OCI-LY7 (cell line): ENCODE data around the gene MGRN1. TPM values are rescaled to one million over a fixed set of nuclear protein-coding genes. Genes with fewer than 3 reads are reported as not detected.

Experiments used
- BruUV-seq: library from RNA; stranded (reverse); fragments of 400-500 nt; replicated peaks from 2 replicates; lab custom pipeline; 2021; lab: Mats Ljungman, UMichigan
- CTCF ChIA-PET: fragments of 300-600 bp; sonication (Branson Sonifier 250); formaldehyde crosslinking; loops from one replicate; lab custom pipeline; 2022; ENCODE audit warnings: antibody characterized with exemption; ENCODE audit not compliant: unreplicated experiment; lab: Charles Lee
- POLR2A ChIA-PET: fragments of 300-600 bp; sonication (Branson Sonifier 250); formaldehyde crosslinking; loops from one replicate; lab custom pipeline; 2022; ENCODE audit warnings: antibody characterized with exemption; lab: Charles Lee
- DNase-seq: peaks from one replicate; pipeline ENCODE4 v3.0.0-alpha.2; 2015; ENCODE audit warnings: low spot score
- H2AFZ ChIP-seq: fragments of 200-600 bp; sonication (generic), shearing (Covaris generic); 2 replicates; pipeline ENCODE4 v1.6.1; 2014; ENCODE audit warnings: mild to moderate bottlenecking, antibody characterized with exemption, low read length, moderate library complexity
- H3K27ac ChIP-seq: fragments of 200-600 bp; sonication (generic); 2 replicates; pipeline ENCODE4 v1.5.1; 2014; ENCODE audit warnings: mixed run types, low read depth, mild to moderate bottlenecking, moderate library complexity, low read length, inconsistent platforms; ENCODE audit not compliant: poor library complexity, severe bottlenecking
- H3K36me3 ChIP-seq: fragments of 200-600 bp; sonication (generic); 2 replicates; pipeline ENCODE4 v1.6.1; 2014; ENCODE audit warnings: mild to moderate bottlenecking, antibody characterized with exemption, low read length, moderate library complexity, mixed read lengths; ENCODE audit not compliant: insufficient read depth
- H3K4me1 ChIP-seq: fragments of 200-600 bp; sonication (generic); 2 replicates; pipeline ENCODE4 v1.5.1; 2014; ENCODE audit warnings: mild to moderate bottlenecking, low read length; ENCODE audit not compliant: insufficient read depth, poor library complexity, severe bottlenecking
- H3K4me2 ChIP-seq: fragments of 200-600 bp; sonication (generic); 2 replicates; pipeline ENCODE4 v1.6.1; 2014; ENCODE audit warnings: mild to moderate bottlenecking, low read length
- H3K4me3 ChIP-seq: fragments of 200-600 bp; sonication (generic); 2 replicates; pipeline ENCODE4 v1.5.1; 2014; ENCODE audit warnings: mild to moderate bottlenecking, low read depth, low read length; ENCODE audit not compliant: poor library complexity, severe bottlenecking
- H3K79me2 ChIP-seq: fragments of 200-600 bp; sonication (generic); 2 replicates; pipeline ENCODE4 v1.6.1; 2016; ENCODE audit warnings: low read depth, mild to moderate bottlenecking, low read length, moderate library complexity, mixed read lengths; ENCODE audit not compliant: insufficient read depth
- H3K9me2 ChIP-seq: fragments of 200-600 bp; sonication (generic); 2 replicates; pipeline ENCODE4 v1.6.1; 2016; ENCODE audit warnings: mild to moderate bottlenecking, low read length, mixed read lengths; ENCODE audit not compliant: insufficient read depth
- H3K9me3 ChIP-seq: fragments of 200-600 bp; sonication (generic); 2 replicates; pipeline ENCODE4 v1.6.1; 2014; ENCODE audit warnings: mild to moderate bottlenecking, mixed run types, low read length, mixed read lengths
- H4K20me1 ChIP-seq: fragments of 200-600 bp; sonication (generic); 2 replicates; pipeline ENCODE4 v1.6.1; 2014; ENCODE audit warnings: mild to moderate bottlenecking, antibody characterized with exemption, low read length, moderate library complexity, mixed read lengths; ENCODE audit not compliant: insufficient read depth
- EZH2phosphoT487 ChIP-seq: fragments of 200-600 bp; sonication (generic); IDR thresholded peaks from 2 replicates; pipeline ENCODE4 v1.6.1; 2018; ENCODE audit warnings: low read depth, borderline replicate concordance, mild to moderate bottlenecking, mixed run types, antibody characterized with exemption, low read length, moderate library complexity, mixed read lengths
- intact Hi-C: fragments of 100-400 bp; cut with micrococcal nuclease; formaldehyde crosslinking; loops from one replicate; pipeline ENCODE4 v1.10.0; 2022; ENCODE audit not compliant: unreplicated experiment
- total RNA-seq, 2 experiments: library from RNA; depleted of rRNA in 1 of 2; stranded (reverse); fragments of >200 nt in 1 of 2; shearing (Covaris generic) in 1 of 2; gene quantifications; 2 replicates each; pipeline ENCODE4 v1.2.3, GENCODE V29; 2014 to 2022
- TF ChIP-seq, protein P1 (sequence below): fragments of 200-600 bp; sonication (generic); conservative IDR thresholded peaks from 2 replicates; pipeline ENCODE4 v1.5.1; 2014; ENCODE audit warnings: mild to moderate bottlenecking, antibody characterized with exemption, low read length, moderate library complexity, mixed read lengths

Gene MGRN1
- total RNA-seq, 2 experiments from 2014 or later, result 14.1 to 43.1 TPM

DNA sequence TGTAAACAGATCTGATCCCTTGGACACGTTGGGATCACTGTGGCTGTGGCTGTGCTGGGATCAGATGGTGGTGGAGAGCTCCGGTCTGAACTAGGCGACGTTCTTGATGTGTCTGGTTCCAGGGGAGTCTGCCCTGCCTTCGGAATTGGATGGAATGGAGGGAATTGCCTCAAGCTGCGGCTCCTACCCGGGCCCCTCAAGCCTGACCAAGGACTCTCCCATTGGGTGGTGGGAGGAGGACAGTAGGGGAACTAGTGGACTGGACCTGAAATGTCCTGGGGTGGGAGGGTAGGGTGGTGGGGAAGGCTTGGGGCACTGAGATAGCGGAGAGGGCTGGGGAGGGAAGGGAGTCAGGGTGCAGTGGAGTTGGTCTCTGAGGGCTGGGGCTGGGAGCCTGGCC lies 6.7 kb upstream of the MGRN1 start:
- H3K4me2 ChIP-seq, result peak overlapping the region; percentile 88; the same call in 1 of the 2 replicates
- no peaks in the 10 kb centered on the region for H3K9me3 ChIP-seq
- DNase-seq, result no peak
- no peaks in the 10 kb centered on the region for H4K20me1 ChIP-seq
- H3K9me2 ChIP-seq, result no peaks in the 10 kb centered on the region
- no peak overlapping the region for H2AFZ ChIP-seq
- H3K4me3 ChIP-seq, result no peak overlapping the region
- no TSS peak for BruUV-seq
- H3K79me2 ChIP-seq, result peaks cover 6% of the 10 kb centered on the region; the same call in 1 of the 2 replicates
- peaks cover 41% of the 10 kb centered on the region for H3K4me1 ChIP-seq
- CTCF ChIA-PET, result no interaction called here
- peak overlapping the region; percentile 97 for H3K27ac ChIP-seq
- no peak for TF ChIP-seq EZH2phosphoT487
- TF ChIP-seq, protein P1, sequence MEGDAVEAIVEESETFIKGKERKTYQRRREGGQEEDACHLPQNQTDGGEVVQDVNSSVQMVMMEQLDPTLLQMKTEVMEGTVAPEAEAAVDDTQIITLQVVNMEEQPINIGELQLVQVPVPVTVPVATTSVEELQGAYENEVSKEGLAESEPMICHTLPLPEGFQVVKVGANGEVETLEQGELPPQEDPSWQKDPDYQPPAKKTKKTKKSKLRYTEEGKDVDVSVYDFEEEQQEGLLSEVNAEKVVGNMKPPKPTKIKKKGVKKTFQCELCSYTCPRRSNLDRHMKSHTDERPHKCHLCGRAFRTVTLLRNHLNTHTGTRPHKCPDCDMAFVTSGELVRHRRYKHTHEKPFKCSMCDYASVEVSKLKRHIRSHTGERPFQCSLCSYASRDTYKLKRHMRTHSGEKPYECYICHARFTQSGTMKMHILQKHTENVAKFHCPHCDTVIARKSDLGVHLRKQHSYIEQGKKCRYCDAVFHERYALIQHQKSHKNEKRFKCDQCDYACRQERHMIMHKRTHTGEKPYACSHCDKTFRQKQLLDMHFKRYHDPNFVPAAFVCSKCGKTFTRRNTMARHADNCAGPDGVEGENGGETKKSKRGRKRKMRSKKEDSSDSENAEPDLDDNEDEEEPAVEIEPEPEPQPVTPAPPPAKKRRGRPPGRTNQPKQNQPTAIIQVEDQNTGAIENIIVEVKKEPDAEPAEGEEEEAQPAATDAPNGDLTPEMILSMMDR, result no peak
- POLR2A ChIA-PET, result interaction anchor here (0.6 kb wide), 1 partner anchor 139 kb away, joined by 4 read pairs; no protein-coding TSS in a partner anchor
- intact Hi-C loops, result loop anchor here (10.0 kb wide), 2 partner anchors 147 to 203 kb away; partner anchors contain the start of genes CORO7 and ZNF500
- no peaks in the 10 kb centered on the region for H3K36me3 ChIP-seq

- ChIA-PET POLR2A (no interaction called here), CTCF (no interaction called here)
- no peaks in the 10 kb centered on the region for H3K9me3 ChIP-seq
- no peaks in the 10 kb centered on the region for H3K9me2 ChIP-seq
- H3K36me3 ChIP-seq, result no peaks in the 10 kb centered on the region
- H2AFZ ChIP-seq, result no peak overlapping the region
- no peak for TF ChIP-seq EZH2phosphoT487
- TF ChIP-seq, protein P1, result no peak
- H3K27ac ChIP-seq, result no peak overlapping the region
- H3K4me1 ChIP-seq, result peaks cover 37% of the 10 kb centered on the region
- H3K4me3 ChIP-seq, result no peak overlapping the region
- no TSS peak for BruUV-seq
- no peaks in the 10 kb centered on the region for H4K20me1 ChIP-seq
- H3K79me2 ChIP-seq, result no peaks in the 10 kb centered on the region; the same call in 1 of the 2 replicates
- DNase-seq, result no peak
- peak overlapping the region; percentile 35 for H3K4me2 ChIP-seq
- intact Hi-C loops, result loop anchor here (10.0 kb wide), 2 partner anchors 146 to 204 kb away; partner anchors contain the start of genes CORO7 and ZNF500
Measured at GRCh38 chr16:4618645-4619418, 5.8 kb upstream of the MGRN1 start.
